Measurements from ENCODE around the gene TMEM239.

DNA sequence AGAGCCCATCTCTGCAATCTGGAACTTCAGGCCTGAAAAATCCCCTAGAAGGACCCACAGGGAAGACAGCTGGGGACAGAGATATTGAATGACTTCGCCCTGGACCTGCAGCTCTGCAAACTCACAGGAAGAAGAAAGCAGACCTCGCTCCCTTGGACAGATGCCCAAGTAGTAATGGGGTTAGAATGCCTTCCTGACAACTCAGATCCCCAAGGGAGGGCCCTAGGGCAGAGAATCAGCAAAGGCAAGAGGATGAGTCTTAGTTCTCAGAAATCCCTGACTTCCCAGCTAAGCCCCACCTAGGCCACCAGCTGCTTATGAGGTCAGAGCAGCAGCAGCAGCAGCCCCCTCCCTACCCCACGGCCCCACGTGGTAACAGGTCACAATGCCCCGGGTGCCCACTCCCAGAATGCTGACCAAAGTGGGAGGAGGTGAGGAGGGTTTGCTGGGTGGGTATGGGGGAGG lies 1.5 kb upstream of the TMEM239 start, which contains the start of gene C20orf141:
- TF ChIP-seq, protein P1, sequence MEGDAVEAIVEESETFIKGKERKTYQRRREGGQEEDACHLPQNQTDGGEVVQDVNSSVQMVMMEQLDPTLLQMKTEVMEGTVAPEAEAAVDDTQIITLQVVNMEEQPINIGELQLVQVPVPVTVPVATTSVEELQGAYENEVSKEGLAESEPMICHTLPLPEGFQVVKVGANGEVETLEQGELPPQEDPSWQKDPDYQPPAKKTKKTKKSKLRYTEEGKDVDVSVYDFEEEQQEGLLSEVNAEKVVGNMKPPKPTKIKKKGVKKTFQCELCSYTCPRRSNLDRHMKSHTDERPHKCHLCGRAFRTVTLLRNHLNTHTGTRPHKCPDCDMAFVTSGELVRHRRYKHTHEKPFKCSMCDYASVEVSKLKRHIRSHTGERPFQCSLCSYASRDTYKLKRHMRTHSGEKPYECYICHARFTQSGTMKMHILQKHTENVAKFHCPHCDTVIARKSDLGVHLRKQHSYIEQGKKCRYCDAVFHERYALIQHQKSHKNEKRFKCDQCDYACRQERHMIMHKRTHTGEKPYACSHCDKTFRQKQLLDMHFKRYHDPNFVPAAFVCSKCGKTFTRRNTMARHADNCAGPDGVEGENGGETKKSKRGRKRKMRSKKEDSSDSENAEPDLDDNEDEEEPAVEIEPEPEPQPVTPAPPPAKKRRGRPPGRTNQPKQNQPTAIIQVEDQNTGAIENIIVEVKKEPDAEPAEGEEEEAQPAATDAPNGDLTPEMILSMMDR (IDR thresholded peaks at IDR 0.05) = no peak
- no peak for TF ChIP-seq POLR2A (IDR thresholded peaks at IDR 0.05)
